ENCODE data around the gene PLD1.
"Not testable (repeated sequence)": the region's sequence is repeated elsewhere in the genome, so short reads cannot be mapped to it uniquely, and the experiment has no call there.

PLD1 gene

DNA sequence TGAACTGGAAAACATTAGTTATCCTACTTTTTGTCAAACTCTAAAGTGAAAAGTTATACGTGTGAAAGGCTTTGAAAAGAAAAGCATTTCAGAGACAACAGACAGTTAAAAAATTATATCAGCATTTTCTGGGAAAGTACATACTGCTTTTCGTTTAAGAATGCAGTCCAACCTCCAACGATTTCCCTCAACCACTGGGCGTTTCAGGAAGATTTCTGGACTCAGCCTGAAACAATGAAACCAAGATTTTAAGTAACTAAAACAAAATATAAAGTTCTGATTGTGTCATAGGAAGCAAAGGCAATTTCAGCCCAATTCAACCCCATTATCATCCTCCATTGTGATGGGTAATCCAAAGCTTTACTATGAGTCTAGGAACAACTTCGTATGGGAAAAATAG is 110.7 kb downstream of the PLD1 start:
- DNase-seq (ENCODE audit: low read depth), result no peak

DNA sequence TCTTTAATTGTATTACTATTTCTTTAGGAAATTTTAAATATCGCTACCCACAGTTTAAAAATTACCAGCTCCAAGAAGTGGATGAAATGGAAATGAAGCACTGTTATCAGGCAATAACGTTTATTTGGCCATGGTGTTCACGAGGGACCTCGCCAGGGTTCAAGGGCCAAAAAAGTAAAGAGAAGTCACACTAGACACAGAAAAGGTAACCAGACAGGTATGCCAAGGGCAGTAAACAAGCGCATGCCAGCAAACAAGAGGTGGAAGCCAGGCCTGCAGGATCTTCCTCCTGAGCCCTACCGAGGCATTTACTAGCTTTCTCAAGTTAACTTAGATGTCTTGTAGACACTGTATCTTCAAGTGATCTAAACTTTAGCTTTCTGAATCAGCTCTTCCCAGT is 113.5 kb downstream of the PLD1 start:
- DNase-seq (ENCODE audit: low read depth), result no peak

DNA sequence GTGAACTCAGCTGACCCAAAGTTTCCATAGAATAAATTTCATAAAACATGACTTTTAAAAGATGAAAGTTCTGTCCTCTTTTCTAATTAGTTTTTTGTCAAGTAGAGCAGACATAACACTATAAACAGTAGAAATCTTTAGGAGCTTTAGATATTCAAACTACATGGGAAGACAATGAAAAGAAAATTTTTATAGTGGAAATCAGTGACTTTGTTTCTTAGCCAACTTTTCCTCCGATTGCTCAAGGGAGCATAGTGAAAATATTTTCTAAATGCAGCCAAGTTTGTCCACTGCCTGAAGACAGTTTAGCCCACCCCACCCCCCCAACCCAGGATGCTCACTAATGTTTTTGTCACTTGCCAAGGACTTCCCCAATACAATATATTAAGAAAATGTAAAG is 114.9 kb downstream of the PLD1 start:
- no peak for DNase-seq (ENCODE audit: low read depth)

DNA sequence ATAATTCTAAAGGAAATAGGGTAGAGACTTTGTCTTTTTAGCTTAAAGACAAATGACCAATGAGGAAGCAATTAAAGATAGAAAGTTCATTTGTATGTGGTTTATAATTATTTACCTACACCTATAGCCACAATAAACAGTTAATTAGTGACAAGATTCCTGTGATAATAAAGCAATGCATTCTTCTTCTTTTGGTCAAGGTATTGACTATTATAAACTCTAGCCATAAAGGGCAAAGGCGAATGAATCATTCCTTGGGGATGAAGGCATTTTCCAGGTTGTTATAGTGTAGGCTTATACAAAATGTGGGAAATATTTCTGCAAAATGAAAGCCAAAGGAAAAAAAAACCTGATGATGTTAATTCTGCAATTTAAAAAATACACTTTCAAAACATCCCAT is 115.4 kb downstream of the PLD1 start:
- DNase-seq (ENCODE audit: low read depth), result no peak

DNA sequence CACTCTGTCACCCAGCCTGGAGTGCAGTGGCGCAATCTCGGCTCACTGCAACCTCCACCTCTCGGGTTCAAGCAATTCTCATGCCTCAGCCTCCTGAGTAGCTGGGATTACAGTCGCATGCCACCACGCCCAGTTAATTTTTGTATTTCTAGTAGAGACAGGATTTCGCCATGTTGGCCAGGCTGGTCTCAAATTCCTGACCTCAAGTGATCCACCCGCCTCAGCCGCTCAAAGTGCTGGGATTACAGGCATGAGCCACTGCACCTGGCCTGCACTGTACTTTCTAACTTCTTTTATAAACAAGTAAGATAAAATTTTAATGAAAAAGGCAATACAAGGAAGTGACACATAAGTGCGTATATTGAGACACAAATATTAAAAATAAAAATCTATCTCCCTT is 117.7 kb downstream of the PLD1 start:
- not testable (repeated sequence) for DNase-seq (ENCODE audit: low read depth)

DNA sequence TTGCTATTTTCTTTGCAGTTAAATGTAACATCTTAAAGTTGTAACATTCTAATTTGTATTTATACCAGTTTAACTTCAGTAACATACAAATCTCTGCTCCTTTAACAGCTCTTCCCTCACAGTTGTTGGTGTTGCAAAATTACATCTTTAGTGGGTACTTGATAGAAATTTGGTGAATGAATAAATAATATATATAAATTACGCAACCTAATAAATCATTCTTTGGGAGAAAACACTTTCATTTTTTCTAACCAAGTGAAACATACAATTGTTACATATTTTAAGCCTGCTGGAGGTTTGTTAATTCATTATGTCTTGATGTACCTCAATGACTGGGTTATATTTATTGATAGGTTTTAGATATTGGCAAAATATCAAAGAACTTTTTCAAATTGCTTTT is 118.8 kb downstream of the PLD1 start:
- DNase-seq (ENCODE audit: low read depth), result no peak

DNA sequence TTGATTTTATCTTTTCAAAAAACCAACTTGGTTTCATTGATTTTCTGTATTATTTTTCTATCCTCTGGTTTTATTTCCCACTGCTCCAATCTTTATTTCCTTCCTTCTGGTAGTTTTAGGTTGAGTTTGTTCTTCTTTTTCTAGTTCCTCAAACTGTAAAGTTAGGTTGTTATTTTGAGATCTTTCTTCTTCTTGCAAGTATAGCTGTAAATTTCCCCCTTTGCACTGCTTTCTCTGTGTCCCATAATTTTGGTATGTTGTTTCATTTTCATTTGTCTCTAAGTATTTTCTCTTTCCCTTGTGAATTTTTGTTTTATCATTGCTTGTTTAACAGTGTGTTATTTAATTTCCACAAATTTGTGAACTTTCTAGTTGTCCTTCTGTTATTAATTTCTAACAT is 120.0 kb downstream of the PLD1 start:
- DNase-seq (ENCODE audit: low read depth), result no peak

DNA sequence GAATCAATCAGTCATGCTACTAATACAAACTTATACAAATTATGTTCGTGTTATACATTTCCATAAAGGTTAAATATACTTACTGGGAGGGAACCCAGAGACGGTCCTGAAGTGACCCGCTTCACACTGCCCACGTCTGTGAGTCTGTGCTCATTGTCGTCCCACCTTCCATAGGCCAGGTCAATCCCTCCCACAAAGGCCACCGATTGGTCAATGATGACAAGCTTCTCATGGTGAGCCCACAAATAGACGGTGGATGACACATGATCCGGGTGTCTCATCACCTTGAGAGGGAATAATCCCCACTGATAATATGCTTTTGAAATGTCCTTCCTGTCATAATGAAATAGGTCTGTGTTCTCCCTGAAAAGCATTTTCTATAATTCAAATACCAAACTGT is 121.7 kb downstream of the PLD1 start:
- no peak for DNase-seq (ENCODE audit: low read depth)

DNA sequence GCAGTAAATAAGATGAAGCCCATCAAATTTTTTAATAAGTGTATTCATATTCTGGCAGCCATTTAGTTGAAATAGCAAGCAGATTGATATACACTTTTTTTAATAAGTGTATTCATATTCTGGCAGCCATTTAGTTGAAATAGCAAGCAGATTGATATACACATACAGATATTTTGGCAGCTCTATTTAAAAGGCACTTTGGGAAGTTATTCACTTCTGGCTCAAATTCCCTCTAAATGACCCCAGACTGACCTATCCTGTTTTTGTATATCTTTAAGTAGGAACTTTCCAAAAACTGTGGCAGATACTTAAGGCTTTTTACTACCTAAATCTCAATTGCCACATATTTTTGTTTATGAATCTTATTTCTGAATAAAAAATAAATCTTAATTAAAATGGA is 122.3 kb downstream of the PLD1 start:
- no peak for DNase-seq (ENCODE audit: low read depth)

DNA sequence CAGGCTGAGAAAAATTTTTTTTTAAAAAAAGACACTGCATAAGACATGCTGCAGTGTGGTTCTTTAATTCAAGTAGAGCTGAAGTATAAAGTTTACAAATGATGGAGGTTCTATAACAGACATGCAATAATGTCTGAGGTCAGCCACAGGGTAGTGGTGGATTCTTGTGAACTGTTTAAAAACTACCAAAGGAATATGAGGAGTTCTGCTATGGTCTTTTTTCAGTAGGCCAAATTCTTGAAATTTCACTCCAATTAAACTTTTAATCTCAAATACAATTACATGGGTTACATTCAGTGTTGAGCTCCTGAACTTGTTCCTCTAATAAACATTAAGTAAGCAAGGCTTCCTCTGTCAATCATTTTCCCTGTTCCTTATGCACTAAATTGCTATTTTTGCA is 122.7 kb downstream of the PLD1 start:
- DNase-seq (ENCODE audit: low read depth), result no peak

DNA sequence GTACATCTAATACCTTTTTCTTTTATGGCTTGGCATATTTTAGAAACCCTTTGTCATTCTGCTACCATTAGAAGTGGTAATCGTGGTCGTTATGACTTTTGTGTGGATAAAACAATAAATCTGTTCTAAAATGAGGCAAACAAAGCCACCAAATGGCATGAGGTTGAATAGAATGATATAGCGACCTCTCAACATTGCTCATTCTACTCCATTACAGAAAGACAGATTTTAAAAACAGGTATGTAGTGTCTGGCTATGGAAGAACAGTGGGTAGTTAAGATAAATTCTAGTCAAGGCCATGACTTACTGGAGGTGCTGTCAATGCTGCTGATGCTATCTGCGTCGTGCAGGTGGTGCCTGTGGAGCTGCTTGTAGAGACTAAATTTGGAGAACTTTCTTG is 123.2 kb downstream of the PLD1 start:
- no peak for DNase-seq (ENCODE audit: low read depth)

DNA sequence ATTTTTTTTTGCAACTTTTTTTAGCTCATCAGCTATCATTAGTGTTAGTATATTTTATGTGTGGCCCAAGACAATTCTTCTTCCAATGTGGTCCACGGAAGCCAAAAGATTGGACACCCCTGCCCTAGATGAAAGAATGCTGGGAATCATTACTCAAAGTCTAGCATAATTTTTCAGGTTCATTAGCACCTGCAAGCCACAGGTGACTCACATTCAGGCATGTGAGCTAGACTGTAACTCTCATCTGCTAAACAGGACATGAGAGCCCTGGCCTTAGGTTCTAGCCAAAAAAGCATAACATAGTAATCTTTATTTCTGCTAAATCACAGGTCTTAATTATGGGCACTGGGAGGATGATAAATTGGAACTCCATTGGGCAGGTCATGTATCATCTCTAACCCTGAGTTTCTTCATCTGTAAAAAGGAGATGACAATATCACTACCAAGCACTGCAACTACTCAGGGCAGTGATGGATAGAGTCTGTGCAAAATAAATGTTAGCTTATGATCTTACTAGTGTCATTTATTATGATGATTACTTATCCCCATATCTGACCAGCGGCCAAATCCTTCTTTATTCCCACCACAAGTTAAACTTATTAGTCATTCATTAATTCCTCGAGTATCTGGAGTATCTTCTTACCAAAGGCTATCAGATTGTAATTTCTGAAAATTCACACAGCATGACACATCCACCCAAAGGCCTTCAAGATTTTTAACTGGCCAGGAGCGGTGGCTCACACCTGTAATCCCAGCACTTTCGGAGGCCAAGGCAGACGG is 125.0 kb downstream of the PLD1 start:
- DNase-seq (ENCODE audit: low read depth), result no peak

DNA sequence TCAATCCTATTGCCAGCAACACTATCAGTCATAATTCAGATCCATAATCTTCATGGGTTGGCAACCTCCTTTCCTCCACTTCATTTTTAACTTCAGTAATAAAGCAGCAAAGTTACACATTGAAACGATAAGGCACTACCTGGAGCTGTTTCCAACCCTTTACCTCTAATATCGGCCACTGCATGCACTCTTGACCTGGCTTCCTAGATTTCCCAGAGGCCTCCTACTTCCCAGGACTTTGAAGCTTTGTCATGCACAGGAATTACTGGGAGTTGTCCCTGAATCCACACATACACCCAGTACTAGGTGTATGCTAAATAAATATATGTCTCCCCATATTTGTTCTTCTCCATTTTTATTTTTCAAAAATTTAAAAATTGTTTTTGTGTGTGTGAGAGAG is 126.1 kb downstream of the PLD1 start:
- DNase-seq (ENCODE audit: low read depth), result no peak

DNA sequence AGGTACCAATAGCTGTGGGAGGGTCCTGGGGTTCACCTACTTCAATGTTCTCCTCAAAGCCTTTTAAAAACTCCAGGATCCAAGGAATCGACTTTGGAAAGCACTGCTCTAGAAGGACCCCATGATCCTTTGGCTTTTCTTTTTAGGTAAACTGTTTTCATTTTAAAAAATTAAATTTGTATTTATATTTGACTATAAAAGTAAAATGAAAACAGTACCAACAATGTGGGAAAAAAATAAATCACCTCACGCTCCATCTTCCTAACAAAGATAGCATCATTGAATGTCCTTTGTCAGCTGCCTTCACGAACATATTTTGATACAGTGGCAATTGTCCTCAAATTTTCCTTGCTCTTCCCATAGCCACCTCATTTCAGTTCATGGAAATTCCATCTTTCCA is 127.5 kb downstream of the PLD1 start:
- DNase-seq (ENCODE audit: low read depth), result no peak

DNA sequence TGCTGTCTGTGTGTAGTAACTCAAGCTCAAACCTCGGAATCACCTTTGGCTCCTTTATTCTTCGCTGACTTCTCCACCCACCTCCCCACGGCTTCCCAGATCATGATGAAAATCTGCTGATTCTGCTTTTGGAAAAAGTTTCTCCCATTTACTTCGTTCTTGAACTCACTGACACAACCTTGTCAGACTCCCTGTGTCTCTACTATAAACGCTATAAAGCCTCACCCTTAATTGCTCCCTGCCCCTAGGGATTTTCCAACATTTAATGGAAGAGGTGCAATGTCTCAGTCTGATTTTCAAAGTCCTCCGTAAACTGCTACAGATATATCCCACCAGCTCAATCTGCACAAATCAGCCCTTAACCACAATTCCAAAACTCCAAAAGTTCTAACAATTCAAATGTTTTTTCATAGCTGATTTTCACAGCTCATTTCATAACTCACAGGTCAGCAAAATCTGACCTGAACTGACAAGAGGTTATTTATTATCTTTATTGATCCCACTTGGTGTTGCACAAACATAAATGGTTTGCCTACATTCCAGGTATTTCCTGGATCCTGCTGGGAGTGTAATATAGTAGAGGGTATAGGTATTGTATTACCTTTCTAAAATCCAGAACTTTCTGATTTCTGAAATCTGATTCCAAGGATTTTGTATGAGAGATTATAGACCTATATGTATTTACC is 129.4 kb downstream of the PLD1 start:
- no peak for DNase-seq (ENCODE audit: low read depth)

DNA sequence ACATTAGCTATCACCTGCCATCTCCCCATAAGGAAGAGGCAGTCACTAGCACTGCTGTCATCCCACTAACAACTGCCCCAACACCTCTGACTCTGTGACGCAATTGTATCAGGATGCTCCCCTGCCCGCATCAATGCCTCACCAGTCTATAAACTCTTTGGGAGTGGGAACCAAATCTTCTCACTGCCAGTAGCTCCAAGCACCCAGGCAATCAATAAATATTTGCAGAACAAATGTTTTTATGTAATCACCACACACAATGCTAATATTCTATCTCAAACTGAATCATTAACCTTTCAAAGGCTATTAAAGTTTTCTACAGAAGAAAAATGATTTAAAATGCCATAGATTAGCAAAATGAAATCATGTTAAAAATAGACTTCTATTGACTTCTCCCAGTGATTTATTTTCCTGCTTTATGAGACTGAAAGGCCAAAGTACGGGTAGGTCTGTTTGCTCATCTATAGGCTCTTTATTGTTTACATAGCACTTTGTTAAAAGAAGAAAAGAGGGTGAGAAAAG is 131.3 kb downstream of the PLD1 start:
- no peak for DNase-seq (ENCODE audit: low read depth)

DNA sequence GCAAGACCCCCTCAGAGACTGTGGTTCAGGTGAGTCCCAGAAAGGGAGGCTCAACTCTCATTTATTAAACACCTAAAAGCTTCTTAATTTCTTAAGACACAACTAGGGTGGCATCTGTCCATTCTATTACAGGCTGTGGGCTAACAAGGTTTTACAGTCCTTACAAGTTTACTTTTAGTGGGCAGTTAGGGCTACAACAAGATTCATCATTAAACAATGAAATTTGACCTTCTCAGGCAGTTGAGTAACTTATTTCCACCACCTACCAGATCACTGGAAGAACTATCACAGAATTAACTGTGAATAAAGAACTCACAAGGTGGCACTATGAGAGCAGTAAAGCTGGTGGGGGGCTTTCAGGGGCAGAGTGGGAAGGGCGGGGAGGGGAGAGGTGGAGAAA is 132.6 kb downstream of the PLD1 start:
- DNase-seq (ENCODE audit: low read depth), result no peak

DNA sequence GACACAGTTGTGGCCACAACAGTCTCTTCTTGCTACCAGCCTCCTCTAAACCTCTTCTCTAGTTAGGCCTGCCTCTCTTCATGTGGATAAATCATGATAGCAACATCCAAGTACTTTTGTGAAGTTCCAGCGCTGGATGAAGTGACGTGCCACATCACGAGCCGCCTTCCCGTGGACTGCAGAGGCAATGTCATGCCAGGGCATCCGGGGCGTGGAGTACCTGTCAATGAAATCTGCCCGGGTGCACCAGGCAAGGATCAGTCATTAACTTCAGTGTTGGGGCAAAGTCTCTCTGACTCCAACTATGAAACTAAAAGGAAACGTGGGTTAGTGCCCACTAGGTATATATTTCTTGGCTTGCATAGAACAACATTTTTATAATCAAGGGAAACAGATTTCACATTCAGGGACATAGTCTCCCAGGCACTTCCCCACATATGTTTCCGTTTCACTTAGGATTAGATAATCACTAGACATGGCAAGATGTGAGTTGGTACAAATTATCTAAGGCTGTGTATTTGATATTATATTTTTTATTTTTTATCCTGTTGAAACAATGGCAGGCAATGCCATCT is 133.6 kb downstream of the PLD1 start:
- DNase-seq (ENCODE audit: low read depth), result no peak

DNA sequence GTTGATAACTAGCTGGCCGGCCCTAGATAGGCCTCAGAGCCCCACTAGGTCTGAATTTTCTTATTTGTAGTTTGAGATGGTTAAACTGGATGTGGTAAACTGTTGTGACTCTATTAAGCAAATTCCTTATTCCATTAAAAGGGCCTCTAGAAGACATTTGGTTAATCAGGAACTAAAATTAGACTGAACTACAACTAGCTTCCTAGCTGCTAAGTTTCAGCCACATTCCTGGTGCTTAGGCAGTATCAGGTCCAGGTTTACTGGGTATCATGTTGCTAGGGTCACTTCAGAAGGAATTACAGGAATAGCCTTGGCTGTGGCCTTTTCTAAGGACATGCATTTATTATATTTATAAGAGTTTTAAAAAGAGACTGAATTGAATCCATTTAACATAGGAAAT is 136.3 kb downstream of the PLD1 start:
- no peak for DNase-seq (ENCODE audit: low read depth)

DNA sequence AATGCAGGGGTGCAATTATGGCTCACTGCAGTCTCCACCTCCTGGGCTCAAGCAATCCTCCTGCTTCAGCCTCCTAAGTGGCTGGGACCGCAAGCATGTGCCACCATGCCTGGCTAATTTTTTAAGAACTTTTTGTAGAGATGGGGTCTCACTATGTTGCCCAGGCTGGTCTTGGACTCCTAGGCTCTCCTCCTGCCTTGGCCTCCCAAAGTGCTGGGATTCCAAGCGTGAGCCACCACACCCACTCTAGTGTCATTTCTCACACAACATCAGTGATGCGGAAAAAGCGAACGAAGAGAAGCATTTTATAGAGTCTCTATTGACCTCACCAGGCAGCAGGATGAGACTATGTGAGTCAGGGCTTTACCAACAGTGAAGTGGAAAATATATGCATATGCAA is 137.7 kb downstream of the PLD1 start:
- DNase-seq (ENCODE audit: low read depth), result no peak

DNA sequence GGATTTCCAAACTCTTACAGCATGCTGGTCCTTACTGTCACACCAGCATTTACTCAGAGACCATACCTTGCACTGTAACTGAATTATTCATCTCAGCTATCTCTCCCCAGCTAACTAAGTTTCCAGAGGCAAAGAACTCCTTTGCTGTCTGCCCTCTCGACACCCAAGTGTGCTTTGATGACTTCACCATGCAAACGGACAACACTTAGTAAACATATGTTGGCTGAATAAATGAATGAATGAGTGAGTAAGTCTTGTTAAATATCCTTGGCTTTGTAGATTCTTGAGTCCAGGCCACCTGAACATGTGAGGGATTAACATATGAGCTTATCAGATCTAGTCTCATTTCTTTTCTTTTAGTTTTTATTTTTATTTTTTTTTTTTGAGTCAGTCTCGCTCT is 138.2 kb downstream of the PLD1 start:
- DNase-seq (ENCODE audit: low read depth), result no peak

DNA sequence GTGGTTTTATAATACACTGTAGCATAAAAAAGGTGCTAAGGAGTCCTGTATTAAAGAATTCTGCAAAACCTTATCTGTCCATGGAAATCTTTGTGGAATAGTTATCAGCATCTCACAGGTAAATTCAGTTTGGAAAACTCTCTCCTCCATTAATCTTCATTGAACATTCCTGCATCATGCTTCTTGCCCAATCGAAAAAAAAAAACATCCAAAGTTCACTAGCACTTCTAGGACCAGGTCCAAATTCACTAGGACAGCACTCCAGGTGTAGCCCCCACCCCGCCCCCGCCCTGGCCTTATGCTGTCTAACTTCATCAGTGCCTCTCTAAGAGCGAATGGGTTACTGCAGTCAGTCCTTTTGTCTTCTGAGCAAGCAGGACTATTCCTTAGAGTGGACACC is 138.6 kb downstream of the PLD1 start:
- DNase-seq (ENCODE audit: low read depth), result no peak

DNA sequence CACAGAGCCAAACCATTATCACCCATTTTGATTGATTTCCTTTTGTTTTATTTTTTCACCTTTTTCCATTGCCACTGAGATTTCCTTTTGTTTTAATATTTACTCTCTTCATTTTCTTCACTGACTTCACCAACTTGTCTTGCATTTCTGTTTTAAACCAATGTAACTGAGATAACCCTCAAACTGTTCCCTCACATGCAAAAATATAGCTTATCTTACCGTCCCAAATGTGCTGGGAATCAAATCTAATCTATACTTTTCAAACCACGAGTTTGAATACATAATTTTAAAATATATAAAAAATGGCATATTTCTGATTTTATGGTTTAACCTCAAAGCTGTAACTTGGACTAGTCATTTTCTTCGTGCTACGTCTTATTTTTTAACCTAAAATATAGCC is 143.8 kb downstream of the PLD1 start:
- DNase-seq (ENCODE audit: low read depth), result no peak

All from T follicular helper cell (primary cell).